ENCODE measurements around the gene SDC3.

The SDC3 gene

DNA sequence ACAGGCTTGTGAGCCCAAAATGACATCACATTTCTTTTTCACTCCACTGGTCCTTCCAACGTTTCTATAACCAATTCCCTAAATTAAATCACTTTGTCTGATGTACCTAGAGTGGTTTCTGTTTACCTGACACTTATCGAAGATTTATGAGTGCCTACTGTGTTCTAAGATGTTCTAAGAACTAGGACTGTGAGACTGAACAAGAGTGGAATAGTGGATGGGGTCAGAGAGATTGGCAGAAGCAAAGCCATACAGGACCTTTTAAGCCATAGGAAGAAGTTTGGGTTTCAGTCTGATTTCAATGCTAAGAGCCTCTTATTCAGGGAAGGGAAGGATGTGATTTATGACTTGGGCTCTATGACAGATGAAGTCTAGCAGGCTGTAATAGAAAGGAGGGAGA lies 78.7 kb downstream of the SDC3 start:
- in situ Hi-C loops (cut with MboI; ENCODE audit: low pct_unique_long_range_greater_than_20kb, low sequenced_read_pairs, unreplicated experiment), result no loop called here
- no peak for TF ChIP-seq CTCF (IDR thresholded peaks at IDR 0.05; ENCODE audit: extremely low read depth, insufficient read depth, missing control alignments)

DNA sequence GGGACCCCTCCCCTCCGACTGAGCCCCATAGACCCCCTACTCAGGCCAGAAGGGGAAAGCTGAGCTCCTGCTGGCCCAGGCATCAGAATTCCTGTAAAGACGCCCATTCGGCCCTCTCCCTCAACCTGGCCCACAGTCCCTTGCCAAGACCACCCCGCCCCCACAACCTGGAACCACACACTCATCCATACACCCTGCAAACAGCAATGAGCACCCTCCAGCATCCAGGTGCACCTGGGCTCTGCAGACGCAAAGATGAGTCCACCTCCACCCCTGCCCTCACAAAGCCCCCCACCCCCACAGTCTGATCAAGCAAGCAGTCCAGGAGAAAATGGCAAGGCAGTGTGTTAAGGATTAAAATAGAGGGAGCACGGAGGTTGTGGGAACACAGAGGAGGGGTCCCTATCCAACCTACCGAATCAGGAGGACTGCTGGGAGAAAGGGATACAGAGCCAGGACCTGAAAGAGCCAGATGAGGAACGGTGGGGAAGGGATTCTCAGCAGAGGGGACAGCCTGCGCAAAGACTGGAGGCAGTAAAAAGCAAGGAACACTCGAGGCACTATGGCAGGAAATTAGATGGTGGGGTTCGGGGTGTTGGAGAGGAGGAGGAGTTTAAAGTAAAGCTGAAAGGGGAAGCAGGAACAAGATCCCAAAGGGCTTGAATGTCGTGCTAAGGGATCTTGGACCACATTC lies 83.7 kb downstream of the SDC3 start:
- in situ Hi-C loops (cut with MboI; ENCODE audit: low pct_unique_long_range_greater_than_20kb, low sequenced_read_pairs, unreplicated experiment), result no loop called here
- DNase-seq (ENCODE audit: low spot score), result no peak

More for the DNA sequence above, 78.7 kb downstream of the SDC3 start:
- no peak for DNase-seq (ENCODE audit: low spot score)

DNA sequence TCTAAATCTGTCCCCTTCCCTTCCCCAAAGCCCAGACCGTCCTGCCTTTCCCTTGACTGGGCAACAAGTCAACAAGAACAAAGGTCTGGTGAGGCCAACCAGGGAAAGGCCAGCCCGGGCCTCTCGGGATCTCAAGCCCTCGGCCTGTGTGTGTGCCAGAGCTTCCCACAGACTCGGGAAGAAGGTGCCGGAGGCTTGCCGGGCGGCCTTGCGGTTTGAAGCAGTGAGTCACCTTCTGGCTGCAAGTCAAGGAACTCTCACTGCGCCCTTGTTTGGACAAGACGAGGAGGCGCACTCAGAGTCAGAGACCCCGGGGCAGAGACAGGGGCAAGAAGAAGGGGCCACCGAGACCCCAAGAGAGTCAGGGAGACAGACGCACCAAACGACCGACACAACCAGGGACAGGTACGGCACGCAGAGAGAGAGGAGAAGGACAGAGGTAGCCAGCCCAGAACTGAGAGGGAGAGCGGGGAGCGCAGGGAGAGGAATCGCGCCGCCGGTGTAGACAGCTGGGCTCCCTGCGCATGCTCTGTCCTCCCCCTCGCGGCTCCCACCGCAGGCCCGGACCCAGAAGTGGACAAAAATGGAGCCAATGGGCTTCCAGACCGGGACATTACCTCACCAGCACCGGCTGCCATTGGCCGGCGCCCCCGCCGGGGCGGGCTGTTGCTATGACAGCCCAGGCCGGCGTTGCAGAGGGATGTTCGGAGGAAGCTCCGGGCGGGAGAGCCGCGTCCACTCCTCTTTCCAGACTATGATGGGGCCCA lies 84.4 kb downstream of the SDC3 start:
- in situ Hi-C loops (cut with MboI; ENCODE audit: low pct_unique_long_range_greater_than_20kb, low sequenced_read_pairs, unreplicated experiment), result no loop called here
- TF ChIP-seq CTCF (IDR thresholded peaks at IDR 0.05; ENCODE audit: extremely low read depth, insufficient read depth, missing control alignments), result no peak
- DNase-seq (ENCODE audit: low spot score), result peak; percentile 97

More for the DNA sequence above, 83.7 kb downstream of the SDC3 start:
- no peak for TF ChIP-seq CTCF (IDR thresholded peaks at IDR 0.05; ENCODE audit: extremely low read depth, insufficient read depth, missing control alignments)

GRCh38 chr1:30823627-30823968 lies 85.0 kb downstream of the SDC3 start:
- no peak for TF ChIP-seq CTCF (IDR thresholded peaks at IDR 0.05; ENCODE audit: extremely low read depth, insufficient read depth, missing control alignments)

GRCh38 chr1:30822966-30823581 lies 85.5 kb downstream of the SDC3 start:
- no peak for DNase-seq (ENCODE audit: low spot score)
- in situ Hi-C loops (cut with MboI; ENCODE audit: low pct_unique_long_range_greater_than_20kb, low sequenced_read_pairs, unreplicated experiment), result no loop called here
- TF ChIP-seq CTCF (IDR thresholded peaks at IDR 0.05; ENCODE audit: extremely low read depth, insufficient read depth, missing control alignments), result no peak

More at GRCh38 chr1:30823627-30823968, 85.0 kb downstream of the SDC3 start:
- in situ Hi-C loops (cut with MboI; ENCODE audit: low pct_unique_long_range_greater_than_20kb, low sequenced_read_pairs, unreplicated experiment), result no loop called here
- DNase-seq (ENCODE audit: low spot score), result no peak

DNA sequence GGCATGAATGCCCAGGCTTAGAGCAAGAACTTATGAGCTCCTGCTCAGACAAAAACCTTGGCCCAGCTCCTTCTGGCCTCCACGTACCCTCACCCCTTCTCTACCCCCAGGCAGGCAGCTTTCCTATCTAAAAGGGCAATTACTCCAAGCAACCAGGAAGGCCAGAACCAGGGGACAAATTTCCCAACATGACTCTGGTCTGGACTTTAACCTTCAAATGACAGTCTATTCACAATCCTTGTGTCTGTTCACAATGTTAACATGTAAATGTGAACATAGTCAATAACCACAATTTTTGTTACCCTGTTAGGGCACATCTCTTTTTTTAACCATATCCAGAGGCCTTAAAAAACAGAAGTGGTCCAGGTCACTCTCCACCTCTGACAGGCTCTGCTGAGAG lies 86.6 kb downstream of the SDC3 start:
- DNase-seq (ENCODE audit: low spot score), result no peak
- in situ Hi-C loops (cut with MboI; ENCODE audit: low pct_unique_long_range_greater_than_20kb, low sequenced_read_pairs, unreplicated experiment), result no loop called here
- no peak for TF ChIP-seq CTCF (IDR thresholded peaks at IDR 0.05; ENCODE audit: extremely low read depth, insufficient read depth, missing control alignments)
